Stimulated activated naive B cell treated with anti-CD40 and anti-IgM and Interleukin-4, amounts not matched to agents 10 μg/mL and 1 μg/mL and 100 μg/mL, for 72 hours (primary cell): ENCODE results near the gene SOS2.
A peak's percentile ranks its signal among the peaks of the same experiment; 100 is the strongest.

Experiments
- ATAC-seq, 2 donors: fragments of 150-1000 bp; cut with Tn5 transposase; replicated peaks; 2 replicates each; pipeline ENCODE4 v1.10.0; 2021; ENCODE audit warnings: moderate library complexity in 1 of 2
- DNase-seq: peaks from one replicate; pipeline ENCODE4 v3.0.0; 2021
- H3K27ac Mint-ChIP-seq: one replicate; pipeline ENCODE4 v1.8.0; 2022; ENCODE audit warnings: mild to moderate bottlenecking, mixed read lengths
- H3K27me3 Mint-ChIP-seq, 2 donors: one replicate each; pipeline ENCODE4 v1.8.0; 2022; ENCODE audit warnings: mixed read lengths in 2 of 2
- H3K36me3 Mint-ChIP-seq, 2 donors: one replicate each; pipeline ENCODE4 v1.8.0; 2022; ENCODE audit warnings: mixed read lengths in 2 of 2, mild to moderate bottlenecking in 1 of 2
- H3K4me1 Mint-ChIP-seq, 2 donors: one replicate each; pipeline ENCODE4 v1.8.0; 2022; ENCODE audit warnings: mixed read lengths in 2 of 2, mild to moderate bottlenecking in 1 of 2
- H3K4me3 Mint-ChIP-seq, 2 donors: one replicate each; pipeline ENCODE4 v1.8.0; 2022; ENCODE audit warnings: mild to moderate bottlenecking in 2 of 2, mixed read lengths in 2 of 2, moderate library complexity in 1 of 2
- H3K9me3 Mint-ChIP-seq, 2 donors: one replicate each; pipeline ENCODE4 v1.8.0; 2022; ENCODE audit warnings: mixed read lengths in 2 of 2, mild to moderate bottlenecking in 1 of 2

The SOS2 gene

DNA sequence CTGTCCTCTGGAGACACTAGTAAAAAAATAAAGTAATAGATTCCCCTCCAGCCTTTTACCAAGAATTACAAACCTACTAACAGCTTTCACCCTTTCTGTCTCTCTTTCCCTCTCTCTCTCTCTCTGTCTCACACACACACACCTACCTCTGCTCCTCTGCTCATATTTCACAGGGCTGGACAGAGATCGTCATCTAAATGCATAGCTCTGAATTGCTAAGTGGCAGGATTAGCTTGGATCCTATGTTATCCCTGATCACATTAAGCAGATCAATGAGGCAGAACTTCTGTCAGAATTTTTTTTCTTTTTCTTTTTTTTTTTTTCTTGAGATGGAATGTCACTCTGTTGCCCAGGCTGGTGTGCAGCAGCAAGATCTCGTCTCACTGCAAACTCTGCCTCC is 137.9 kb downstream of the SOS2 start:
- ATAC-seq (no peak), DNase-seq (no peak)
- H3K9me3 Mint-ChIP-seq: peaks cover 2 to 5% of the 10 kb centered on the region in 2 donors
- peaks cover 46 to 68% of the 10 kb centered on the region in 2 donors for H3K4me1 Mint-ChIP-seq
- H3K4me3 Mint-ChIP-seq: no peak overlapping the region
- H3K36me3 Mint-ChIP-seq: peaks cover 16 to 36% of the 10 kb centered on the region in 2 donors
- H3K27ac Mint-ChIP-seq: peak overlapping the region; percentile 7
- H3K27me3 Mint-ChIP-seq: no peaks in the 10 kb centered on the region

GRCh38 chr14:50092006-50092555 is 139.3 kb downstream of the SOS2 start:
- H3K36me3 Mint-ChIP-seq: peaks cover 16 to 39% of the 10 kb centered on the region in 2 donors
- peak overlapping the region; percentile 88 for H3K27ac Mint-ChIP-seq
- H3K4me3 Mint-ChIP-seq: no peak overlapping the region
- peaks cover 57 to 78% of the 10 kb centered on the region in 2 donors for H3K4me1 Mint-ChIP-seq
- H3K9me3 Mint-ChIP-seq: peaks cover 2 to 5% of the 10 kb centered on the region in 2 donors
- DNase-seq (no peak), ATAC-seq (no peak)
- H3K27me3 Mint-ChIP-seq: no peaks in the 10 kb centered on the region

- DNase-seq (no peak), ATAC-seq (peak; percentile 15 to 37)
- peaks cover 11 to 32% of the 10 kb centered on the region in 2 donors for H3K36me3 Mint-ChIP-seq
- peaks cover 51 to 75% of the 10 kb centered on the region in 2 donors for H3K4me1 Mint-ChIP-seq
- H3K9me3 Mint-ChIP-seq: peaks cover 2 to 5% of the 10 kb centered on the region in 2 donors
- no peaks in the 10 kb centered on the region for H3K27me3 Mint-ChIP-seq
- peak overlapping the region; percentile 88 for H3K27ac Mint-ChIP-seq
- H3K4me3 Mint-ChIP-seq: peak overlapping the region in 1 of 2 donors; percentile 44
Observed at GRCh38 chr14:50091240-50091913, 140.0 kb downstream of the SOS2 start.

DNA sequence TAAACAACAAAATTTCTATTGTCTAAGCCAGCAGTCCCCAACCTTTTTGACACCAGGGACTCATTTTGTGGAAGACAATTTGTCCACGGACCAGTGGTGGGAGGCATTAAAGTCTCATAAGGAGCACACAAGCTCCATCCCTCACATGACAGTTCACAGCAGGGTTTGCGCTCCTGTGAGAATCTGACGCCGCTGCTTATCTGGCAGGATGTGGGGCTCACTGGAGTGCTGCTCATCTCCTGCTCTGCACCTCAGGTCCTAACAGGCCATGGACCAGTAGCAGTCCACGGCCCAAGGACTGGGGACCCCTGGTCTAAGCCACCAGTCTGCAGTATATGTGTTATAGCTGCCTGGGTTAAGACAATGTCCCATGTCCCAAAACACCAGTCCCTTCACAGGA is 142.2 kb downstream of the SOS2 start:
- H3K4me1 Mint-ChIP-seq: peaks cover 62 to 84% of the 10 kb centered on the region in 2 donors
- no peak overlapping the region for H3K4me3 Mint-ChIP-seq
- peaks cover 2 to 5% of the 10 kb centered on the region in 2 donors for H3K9me3 Mint-ChIP-seq
- peak overlapping the region; percentile 81 for H3K27ac Mint-ChIP-seq
- DNase-seq (no peak), ATAC-seq (no peak)
- peaks cover 13 to 35% of the 10 kb centered on the region in 2 donors for H3K36me3 Mint-ChIP-seq
- H3K27me3 Mint-ChIP-seq: no peaks in the 10 kb centered on the region

DNA sequence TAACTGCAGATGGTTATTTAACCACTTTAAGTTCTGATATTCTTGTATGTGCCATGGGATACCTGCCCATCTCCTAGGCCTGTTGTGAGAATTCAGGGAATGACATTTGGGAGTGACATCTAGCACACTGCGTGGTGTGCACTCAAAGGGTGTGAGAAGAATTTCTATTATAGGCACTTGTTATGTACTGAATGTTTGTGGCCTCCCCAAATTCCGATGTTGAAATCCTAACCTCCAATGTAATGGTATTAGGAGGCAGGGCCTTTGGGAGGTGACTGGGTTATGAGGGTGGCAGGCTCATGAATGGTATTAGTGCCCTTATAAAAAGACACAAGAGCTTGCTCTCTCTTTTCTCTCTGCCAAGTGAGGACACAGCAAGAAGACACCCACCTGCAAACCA is 142.6 kb downstream of the SOS2 start:
- ATAC-seq (no peak), DNase-seq (no peak)
- Mint-ChIP-seq H3K9me3 (peaks cover 2 to 5% of the 10 kb centered on the region in 2 donors), H3K27ac (peak overlapping the region; percentile 81), H3K27me3 (no peaks in the 10 kb centered on the region), H3K36me3 (peaks cover 14 to 35% of the 10 kb centered on the region in 2 donors), H3K4me3 (no peak overlapping the region), H3K4me1 (peaks cover 62 to 84% of the 10 kb centered on the region in 2 donors)

DNA sequence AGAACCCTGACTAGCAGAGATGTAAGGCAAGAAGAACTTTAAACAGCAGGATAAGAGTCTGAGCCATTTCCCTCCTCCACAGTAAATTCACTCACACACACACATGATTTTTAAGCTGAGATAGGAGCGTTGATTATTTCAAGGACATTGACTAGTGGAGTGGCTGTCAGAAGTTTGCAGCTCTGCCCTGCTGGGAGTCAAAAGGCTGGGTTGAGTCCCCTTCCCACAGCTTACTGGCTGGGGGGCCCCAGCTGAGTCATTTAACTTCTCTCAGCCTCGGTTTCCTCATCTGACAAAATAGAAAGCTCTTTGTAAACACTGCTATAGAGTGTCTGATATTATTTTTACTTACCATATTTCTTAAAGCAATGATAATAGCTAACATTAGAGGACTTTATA is 143.3 kb downstream of the SOS2 start:
- H3K27ac Mint-ChIP-seq: peak overlapping the region; percentile 90
- peak overlapping the region; percentile 30 to 60 for H3K4me3 Mint-ChIP-seq
- H3K4me1 Mint-ChIP-seq: peaks cover 63 to 84% of the 10 kb centered on the region in 2 donors
- ATAC-seq (no peak), DNase-seq (no peak)
- no peaks in the 10 kb centered on the region for H3K27me3 Mint-ChIP-seq
- H3K9me3 Mint-ChIP-seq: peaks cover 2 to 5% of the 10 kb centered on the region in 2 donors
- peaks cover 14 to 30% of the 10 kb centered on the region in 2 donors for H3K36me3 Mint-ChIP-seq

- Mint-ChIP-seq H3K4me1 (peaks cover 62 to 84% of the 10 kb centered on the region in 2 donors), H3K27me3 (no peaks in the 10 kb centered on the region), H3K4me3 (peak overlapping the region; percentile 37 to 60), H3K9me3 (peaks cover 2 to 5% of the 10 kb centered on the region in 2 donors), H3K36me3 (peaks cover 11 to 27% of the 10 kb centered on the region in 2 donors), H3K27ac (peak overlapping the region; percentile 90)
- peak; percentile 6 to 20 for ATAC-seq
- DNase-seq: peak; percentile 17
Observed at GRCh38 chr14:50087341-50088116, 143.8 kb downstream of the SOS2 start.

DNA sequence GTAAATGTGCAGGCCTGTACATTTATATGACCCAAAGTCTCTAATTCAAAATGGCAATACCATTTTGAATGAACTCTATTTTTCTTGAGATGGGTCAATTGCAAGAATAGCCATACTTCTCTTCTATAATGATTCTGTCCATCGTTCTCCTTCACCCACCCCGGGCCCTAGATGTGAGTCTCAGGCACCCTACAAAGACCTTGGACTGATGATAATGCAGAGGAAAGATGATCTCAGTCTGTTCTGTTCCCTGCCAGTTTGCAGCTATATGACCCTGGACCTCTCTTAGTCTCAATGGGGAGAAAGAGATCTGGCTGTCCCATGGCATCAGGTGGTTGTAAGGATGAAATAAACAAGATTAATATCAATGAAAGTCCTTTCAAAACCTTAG is 145.1 kb downstream of the SOS2 start:
- Mint-ChIP-seq H3K4me3 (peak overlapping the region; percentile 70 to 72), H3K27ac (peak overlapping the region; percentile 91), H3K27me3 (no peaks in the 10 kb centered on the region), H3K9me3 (peaks cover 2 to 5% of the 10 kb centered on the region in 2 donors), H3K4me1 (peaks cover 62 to 84% of the 10 kb centered on the region in 2 donors), H3K36me3 (peaks cover 11 to 20% of the 10 kb centered on the region in 2 donors)
- DNase-seq (no peak), ATAC-seq (no peak)

GRCh38 chr14:50085570-50086320 is 145.6 kb downstream of the SOS2 start:
- Mint-ChIP-seq H3K4me3 (peak overlapping the region; percentile 70 to 72), H3K4me1 (peaks cover 60 to 84% of the 10 kb centered on the region in 2 donors), H3K27ac (peak overlapping the region; percentile 91), H3K36me3 (peaks cover 11 to 15% of the 10 kb centered on the region in 2 donors), H3K27me3 (no peaks in the 10 kb centered on the region), H3K9me3 (peaks cover 2 to 3% of the 10 kb centered on the region in 2 donors)
- ATAC-seq (peak; percentile 75 to 76), DNase-seq (peak; percentile 74)

- no peak for ATAC-seq
- peak overlapping the region; percentile 44 to 64 for H3K4me3 Mint-ChIP-seq
- H3K4me1 Mint-ChIP-seq: peaks cover 54 to 77% of the 10 kb centered on the region in 2 donors
- peaks cover 0 to 2% of the 10 kb centered on the region in 2 donors for H3K9me3 Mint-ChIP-seq
- no peak for DNase-seq
- peak overlapping the region; percentile 91 for H3K27ac Mint-ChIP-seq
- no peaks in the 10 kb centered on the region for H3K27me3 Mint-ChIP-seq
- H3K36me3 Mint-ChIP-seq: peaks cover 8 to 11% of the 10 kb centered on the region in 2 donors
Observed at GRCh38 chr14:50084666-50085065, 146.7 kb downstream of the SOS2 start.

DNA sequence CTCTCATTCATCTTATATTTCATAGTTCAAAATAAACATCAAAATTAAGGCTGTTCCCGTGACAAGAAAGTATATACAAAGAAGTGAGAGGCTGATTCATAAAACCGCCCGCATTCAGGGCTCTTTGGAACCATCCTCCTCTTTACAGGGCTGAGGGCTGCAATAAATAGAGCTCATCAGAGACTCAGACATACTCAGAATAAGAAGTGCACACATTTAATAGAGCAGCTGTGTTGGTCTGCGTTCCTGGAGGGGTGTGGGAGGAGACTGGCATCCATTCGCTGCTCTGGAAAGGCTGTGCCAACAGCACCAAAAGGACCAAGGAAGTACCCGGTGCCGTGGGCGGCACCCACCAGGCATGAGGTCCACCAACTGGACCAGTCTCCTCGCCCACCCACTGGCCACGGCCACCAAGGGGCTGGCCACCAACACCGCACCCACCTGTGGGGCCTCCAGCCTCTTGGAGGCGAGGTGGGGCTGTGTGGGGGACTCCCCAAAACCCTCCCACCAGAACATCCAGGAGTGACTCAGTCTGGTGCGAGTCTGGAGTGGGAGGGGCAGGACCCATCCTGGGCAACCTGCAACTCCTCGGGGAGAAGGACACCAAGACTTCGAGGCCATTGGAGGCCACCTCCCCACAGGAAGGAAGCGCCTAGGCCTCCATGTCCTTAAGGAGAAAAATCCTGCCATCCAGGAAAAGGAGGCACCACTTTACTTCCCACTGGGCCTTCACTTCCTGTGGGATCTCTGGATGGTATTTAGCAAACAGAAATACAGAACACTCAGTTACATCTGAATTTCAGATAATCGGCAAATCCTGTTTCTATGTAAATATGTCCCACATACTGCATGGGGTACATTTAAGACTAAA is 147.7 kb downstream of the SOS2 start:
- Mint-ChIP-seq H3K9me3 (peaks cover 0 to 2% of the 10 kb centered on the region in 2 donors), H3K4me1 (peaks cover 54 to 77% of the 10 kb centered on the region in 2 donors), H3K4me3 (peak overlapping the region; percentile 15 to 46), H3K27me3 (no peaks in the 10 kb centered on the region), H3K36me3 (peaks cover 10 to 11% of the 10 kb centered on the region in 2 donors), H3K27ac (peak overlapping the region; percentile 91)
- ATAC-seq (peak; percentile 54 to 63), DNase-seq (peak; percentile 64)

DNA sequence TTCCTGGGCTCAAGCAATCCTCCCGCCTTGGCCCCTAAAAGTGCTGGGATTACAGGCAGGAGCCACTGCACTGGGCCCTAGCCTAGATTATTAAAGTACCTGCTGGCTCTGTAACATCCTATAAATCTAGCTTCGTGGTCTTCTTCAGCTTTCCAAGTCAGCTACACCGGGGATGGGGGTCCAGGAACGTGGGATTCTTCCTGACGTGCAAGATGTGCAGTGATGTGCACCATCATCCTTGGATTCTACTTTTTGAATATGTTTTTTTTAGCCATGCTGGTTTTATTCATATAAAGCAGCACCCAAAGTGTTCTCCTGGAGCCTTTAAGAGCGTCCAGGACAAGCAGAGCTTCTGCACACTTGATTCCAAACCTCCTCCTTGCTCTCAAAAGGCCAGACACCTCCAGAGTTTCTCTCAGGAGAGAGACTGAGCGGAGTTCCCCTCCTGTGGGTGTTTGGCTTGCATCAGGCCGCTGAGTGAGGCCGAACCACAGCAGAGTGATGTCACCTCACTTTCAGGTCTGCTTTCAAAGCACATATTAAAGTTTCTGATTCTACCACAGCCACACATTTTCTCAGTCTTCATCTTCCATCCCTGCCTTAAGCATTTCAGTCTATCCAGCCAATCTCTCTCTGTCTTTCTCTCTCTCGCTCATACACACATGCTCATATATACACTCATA is 148.5 kb downstream of the SOS2 start:
- H3K4me3 Mint-ChIP-seq: peak overlapping the region; percentile 15 to 46
- H3K27me3 Mint-ChIP-seq: no peaks in the 10 kb centered on the region
- H3K4me1 Mint-ChIP-seq: peaks cover 51 to 73% of the 10 kb centered on the region in 2 donors

More for the DNA sequence above, 148.5 kb downstream of the SOS2 start:
- peaks cover 12% of the 10 kb centered on the region in 2 donors for H3K36me3 Mint-ChIP-seq
- DNase-seq (peak; percentile 86), ATAC-seq (peak; percentile 75)
- H3K9me3 Mint-ChIP-seq: peaks cover 0 to 2% of the 10 kb centered on the region in 2 donors
- H3K27ac Mint-ChIP-seq: peak overlapping the region; percentile 91
